GM21367 (cell line): ENCODE measurements around the gene KCTD16.

ENCODE experiments used
- ATAC-seq: cut with Tn5 transposase; IDR thresholded peaks from one replicate; pipeline ENCODE4 v1.9.1; 2021; ENCODE audit not compliant: unreplicated experiment

KCTD16 gene

DNA sequence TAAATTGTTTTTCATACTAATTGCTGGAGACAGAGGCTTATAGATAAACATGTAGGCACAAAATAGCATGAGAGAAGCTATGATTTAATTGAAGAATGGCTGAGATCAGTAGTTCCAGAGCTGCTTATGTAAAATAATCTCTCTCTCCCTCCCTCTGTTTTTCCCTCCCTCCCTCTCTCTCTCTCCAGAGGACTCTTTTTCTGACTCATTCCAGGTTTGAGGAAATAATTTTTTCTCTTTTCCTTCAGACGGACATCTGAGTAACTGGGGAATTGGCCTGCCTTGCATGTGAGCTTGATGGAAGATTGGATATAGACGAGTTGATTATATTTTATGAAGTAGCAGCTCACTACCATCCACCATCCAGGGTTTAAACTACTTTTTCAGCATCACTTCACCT lies 35.5 kb downstream of the KCTD16 start:
- ATAC-seq: no peak

DNA sequence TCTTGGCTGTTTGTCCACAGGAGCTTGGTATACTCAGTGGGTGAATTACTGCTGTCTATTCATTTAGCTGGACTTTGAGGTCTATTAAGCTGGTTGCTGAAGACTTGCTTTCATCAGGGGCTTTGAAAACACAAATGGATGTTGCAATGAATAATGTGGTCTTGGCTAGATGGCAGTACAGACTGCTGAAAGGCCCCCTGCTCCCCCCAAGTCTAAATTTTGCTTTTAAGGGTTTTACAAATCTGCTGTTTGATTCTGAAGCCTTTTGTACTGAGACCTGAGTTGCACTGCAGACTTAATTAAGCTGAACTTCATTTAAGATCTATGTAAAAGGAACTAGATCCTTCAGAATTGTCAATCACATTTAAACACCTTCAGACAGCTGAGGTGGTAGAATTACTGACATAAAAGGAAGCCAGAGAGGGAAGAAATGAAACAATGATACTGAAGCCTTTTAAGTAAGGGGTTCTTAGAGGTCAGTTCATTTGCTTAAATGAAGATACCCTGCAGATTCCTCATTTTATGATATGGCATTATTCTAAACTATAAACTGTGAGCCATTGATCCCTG lies 37.3 kb downstream of the KCTD16 start:
- no peak for ATAC-seq

DNA sequence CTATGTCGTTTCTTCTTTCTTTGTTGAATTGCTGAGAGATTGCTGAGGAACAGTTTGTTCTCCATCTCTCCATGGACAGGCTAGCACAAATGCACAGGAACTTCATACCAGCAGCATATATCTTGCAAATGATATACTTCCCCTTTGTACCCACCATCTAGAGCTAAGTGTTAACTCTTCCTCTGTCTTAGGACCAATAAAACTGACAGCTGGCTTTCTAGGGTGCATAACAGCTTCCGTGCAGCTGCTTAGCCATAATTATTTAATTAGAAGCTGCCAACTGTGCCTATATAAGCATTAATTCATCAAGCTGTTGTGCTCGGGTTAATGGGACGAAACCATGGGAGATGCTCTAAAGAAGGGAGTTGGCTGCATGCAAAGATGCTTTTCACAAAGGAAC lies 38.7 kb downstream of the KCTD16 start:
- ATAC-seq: no peak

DNA sequence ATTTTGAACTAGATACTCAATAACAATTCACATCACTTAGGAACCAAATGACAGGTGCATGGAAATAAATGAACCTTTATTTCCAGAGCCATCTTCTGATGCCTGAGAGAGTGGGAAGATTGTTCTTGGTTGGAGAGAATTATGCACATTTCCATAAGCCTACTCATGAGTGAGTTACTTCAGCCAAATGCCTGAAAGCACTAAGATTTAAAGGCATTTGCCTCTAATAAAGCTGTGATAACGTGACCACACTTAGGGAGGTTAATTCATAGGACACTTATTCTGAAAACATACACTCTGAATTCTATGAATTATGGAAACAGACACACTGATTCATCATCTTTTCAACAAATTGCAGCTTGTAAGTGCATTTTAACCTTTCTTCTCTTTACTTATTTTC lies 40.0 kb downstream of the KCTD16 start:
- no peak for ATAC-seq

DNA sequence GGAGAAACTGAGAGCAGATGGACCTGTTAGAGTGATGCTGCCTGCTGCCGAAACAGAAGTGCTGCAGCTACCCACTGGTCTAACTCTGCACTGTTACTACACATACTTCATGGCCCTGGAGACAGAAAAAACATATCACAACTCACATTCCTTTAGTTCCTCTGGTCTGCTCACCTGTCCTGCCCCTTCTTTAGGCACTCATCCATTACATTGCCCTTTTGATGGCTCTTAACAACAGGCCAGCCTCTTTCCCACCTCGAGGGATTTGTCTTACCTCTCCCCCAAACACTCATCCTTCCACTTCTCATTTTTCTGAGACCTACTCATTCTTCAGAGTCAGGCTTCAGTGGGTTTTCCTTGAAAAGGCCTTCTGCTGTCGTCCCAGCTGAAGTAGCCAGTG lies 49.2 kb downstream of the KCTD16 start:
- ATAC-seq: no peak

DNA sequence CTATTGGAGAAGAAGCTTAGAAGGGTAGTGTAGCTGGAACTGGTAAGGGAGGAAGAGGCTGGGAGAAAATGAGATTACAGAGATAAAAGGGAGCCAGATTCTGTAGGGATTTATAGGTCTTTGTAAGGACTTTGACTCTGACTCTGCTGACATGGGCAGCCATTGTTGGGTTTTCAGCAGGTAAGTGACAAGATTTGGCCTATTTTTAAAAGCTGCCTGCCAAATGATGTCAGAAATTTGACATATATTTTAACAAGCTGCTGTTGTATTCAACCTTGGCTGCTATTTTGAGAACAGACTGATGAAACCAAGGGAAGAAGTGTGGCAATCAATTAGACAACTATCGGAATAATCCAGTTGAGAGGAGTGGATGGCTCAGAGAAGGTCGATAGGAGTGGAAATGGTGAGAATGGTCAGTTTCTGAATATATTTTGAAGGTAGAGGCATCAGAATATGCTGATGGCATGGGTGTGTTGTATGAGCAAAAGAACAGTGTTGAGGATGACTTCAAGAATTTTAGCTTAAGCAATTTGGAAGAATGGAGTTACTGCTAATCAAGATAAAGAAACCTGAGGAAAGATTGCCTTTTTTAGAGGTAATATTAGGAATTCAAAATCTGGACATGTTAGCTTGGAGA lies 56.8 kb downstream of the KCTD16 start:
- no peak for ATAC-seq

DNA sequence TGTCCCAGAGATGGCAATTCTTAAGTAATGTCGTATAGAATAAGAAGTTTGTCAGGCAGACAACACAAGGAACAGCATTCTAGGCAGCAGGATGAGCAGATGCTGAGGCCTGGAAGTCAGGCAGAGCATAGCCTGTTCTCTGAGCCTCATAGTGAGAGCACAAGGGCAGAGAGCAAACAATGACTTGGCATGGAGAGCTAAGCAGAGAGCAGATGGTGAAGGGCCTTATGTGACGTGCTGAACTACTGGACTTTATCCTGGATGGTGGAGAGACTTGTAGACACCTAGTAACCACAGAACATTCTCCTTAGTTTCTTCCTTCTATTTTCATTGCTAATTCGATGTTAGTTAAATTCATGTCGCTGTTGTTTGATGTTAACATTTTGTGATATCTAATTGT lies 60.1 kb downstream of the KCTD16 start:
- no peak for ATAC-seq

DNA sequence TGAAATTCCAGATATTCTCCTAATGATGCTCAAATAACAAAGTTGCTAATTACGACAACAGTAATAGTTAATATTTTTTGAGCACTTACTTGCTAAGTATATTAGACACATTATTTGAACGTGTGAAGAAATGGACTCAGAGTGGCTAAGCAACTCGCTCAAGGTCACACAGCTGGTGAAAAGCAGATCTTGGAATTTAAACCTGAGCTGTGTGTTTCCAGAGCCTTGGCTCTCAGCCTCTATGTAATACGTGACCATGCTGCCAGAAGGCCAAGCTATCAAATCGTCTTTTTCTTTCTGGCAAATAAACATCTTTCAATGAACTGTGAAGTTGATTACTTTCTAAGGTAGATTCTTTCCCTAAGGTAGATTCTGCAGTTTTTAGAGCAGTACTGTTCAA lies 61.6 kb downstream of the KCTD16 start:
- no peak for ATAC-seq

DNA sequence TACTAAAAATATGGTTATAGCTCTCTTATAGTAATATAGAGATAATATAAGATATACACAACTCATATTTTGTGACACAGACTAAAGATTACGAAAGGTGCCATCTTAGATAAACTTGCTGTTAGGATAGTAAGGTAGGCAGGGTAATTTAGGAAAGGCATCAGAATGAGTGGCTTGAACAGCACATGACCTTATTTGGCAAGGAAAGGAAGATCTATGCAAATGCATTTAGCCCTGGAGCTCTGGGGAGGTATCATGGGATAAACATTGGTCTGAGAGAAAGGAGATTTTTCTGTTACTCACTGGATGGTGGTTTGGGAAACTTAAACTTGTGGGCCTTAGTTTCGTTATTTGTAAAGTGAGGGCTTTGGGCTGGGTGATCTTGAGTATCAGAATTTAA lies 65.8 kb downstream of the KCTD16 start:
- ATAC-seq: no peak

DNA sequence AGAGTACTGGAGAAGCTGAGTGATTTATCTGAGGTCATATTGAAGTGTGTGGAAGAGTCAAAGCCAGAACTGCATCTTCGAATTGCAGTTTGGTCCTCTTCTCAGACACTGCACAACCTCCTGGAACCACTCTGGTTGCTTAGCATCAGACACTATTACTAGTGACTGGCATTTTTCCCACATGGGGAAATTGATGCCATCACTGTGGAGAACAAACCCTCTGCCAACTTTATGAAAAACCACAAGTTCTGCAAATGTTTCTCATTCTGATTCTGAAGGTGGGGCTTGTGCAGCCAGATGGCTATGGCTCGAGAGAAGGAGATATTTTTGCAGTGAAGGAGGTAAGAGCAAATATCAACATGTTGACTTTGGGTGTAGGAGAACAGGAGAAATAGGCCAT lies 67.2 kb downstream of the KCTD16 start:
- no peak for ATAC-seq

DNA sequence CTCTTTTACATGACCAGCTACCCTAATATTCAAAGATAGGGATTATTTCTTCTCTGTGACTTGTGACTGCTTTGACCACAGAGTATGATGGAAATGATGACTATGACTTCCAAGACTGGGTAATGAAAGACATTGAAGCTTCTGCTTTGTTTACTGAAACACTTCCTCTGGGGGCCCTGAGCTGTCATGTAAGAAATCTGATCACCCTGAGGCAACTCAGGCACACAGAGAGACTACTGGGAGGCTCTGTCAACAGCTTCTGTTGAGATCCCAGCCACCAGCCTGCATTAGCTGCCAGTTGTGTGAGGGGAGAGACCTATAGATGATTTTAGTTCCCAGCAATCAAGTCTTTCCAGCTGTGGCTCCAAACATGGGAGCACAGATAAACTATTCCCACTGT lies 76.5 kb downstream of the KCTD16 start:
- no peak for ATAC-seq

DNA sequence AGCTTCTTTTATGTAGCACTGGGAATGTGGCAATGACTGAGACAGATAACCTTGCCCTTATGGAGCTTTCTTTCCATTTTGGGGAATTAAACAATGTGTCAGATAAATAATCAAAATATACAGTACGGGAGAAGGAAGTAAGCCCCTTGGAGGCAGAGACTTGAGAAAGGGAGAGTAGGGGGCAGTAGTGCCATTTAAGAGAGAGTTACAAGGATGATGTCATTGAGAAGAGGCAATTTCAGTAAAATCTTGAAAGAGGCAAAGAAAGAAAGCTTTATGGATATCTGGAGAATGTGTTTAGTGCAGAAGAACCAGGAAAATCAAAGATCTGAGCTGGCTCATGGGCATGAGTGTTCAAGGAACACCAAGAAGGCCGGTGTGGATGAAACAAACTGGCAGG lies 77.3 kb downstream of the KCTD16 start:
- no peak for ATAC-seq

DNA sequence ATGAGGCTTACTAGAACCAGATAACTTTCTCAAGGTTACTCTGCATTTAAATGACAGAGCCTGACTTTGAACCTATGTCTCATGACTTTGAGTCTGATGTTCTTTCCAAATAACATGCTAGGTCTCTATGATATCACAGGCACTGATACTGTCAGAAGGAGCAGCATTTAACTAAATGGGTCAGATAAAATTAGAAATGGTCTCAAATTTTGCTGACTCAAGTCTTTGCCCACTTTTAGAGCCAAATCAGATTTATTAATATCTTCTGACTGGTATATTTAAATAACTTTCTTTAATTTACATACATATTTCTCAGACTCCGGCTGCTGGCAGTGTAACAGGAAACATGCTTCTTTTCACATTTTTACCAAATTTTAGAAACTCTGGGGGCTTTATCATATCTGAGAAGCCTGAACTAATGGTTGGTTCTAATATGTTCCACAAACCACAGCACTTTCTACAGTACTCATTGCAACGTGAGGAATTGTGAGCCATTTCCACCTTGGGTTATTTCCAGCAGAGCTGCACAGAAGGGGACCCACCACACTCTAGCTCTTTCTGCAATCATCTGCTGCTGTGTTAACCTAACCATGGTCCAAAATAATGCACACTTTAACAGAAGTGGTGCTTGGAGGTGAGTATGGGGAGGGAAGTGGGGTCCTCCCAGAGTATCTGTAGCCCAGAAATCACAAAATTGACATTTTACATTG lies 79.2 kb downstream of the KCTD16 start:
- no peak for ATAC-seq

DNA sequence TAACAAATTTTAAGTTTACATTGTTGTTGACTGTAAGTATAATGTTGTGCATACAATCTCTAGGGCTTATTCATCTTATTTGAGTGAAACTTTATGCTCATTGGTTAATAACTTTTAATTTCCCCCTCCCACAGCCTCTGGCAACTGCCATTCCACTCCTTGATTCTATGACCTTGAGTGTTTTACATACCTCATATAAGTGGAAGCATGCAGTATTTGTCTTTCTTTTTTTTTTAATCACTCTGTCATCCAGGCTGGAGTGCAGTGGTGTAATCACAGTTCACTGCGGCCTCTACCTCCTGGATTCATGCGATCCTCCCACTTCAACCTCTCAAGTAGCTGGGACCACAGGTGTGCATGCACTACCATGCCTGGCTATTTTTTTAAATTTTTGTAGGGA lies 83.9 kb downstream of the KCTD16 start:
- no peak for ATAC-seq

DNA sequence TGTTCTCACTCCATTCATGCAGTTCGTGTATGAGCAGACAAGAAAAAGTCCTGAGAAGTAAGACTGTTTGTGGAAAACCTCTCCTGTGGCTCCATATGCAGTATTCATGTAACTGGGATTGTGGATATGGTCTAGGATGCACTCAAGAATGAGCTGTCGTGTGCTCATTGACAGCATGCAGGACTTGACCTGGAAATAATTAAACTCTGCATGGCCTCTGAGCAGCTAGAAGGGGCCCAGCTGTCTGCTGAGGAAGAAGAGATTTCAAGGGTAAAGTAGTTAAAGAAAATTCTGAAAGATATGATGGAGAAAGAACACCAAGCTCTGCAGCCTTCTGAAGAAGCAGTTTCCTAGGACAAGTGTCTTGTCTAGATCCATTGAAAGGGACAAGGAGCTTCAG lies 89.4 kb downstream of the KCTD16 start:
- ATAC-seq: no peak

DNA sequence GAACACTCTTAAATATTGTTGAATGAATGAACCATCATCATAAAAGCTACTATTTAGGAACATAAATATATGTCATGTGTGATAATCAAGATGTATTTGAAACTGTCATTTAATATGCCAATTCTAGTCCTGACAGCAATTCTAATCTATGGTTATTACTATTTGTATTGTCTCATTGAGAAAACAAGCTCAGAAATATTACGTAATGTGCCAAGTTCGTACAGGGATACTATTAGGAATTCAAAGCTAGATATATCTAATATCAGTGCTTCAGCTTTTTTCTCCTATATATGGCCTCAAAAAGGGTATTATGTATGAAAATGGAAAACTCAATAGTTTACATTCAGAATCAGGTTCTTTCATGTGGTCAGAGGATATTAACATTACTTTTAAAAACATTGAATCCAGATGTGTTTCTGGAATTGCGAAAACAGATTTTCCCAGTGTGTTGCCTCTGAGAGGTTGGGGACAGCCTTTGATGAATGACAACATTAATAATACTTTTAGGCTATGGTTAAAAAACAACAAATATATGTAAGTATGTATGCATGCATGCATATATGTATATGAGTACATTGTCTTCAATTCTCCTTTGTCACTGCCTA lies 95.1 kb downstream of the KCTD16 start:
- ATAC-seq: no peak

DNA sequence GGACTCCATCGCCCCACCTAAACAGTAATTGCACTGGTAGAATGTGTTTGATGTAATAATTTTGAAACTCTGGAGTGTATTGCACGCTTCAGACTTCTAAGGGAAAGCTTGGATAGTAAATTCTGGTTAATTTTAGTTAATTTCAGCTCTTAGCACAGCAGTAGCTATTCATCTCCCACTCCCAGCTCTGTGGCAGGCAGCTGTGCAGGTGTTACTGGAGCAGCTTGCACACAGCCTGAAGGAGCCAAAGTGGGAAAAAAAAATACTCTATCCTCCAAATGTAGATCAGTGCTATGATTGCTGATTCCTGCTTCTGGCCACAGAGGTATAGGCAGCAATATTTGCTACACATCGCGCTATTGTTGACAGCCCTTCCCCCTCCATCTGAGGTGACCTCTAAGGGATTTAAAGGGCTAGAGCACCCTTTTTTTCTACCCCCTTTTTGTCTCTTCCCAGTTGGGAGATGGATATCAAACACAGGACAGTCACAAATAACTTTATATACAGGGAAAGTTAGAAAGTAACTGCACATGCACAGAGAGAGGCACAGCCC lies 97.4 kb downstream of the KCTD16 start:
- no peak for ATAC-seq

DNA sequence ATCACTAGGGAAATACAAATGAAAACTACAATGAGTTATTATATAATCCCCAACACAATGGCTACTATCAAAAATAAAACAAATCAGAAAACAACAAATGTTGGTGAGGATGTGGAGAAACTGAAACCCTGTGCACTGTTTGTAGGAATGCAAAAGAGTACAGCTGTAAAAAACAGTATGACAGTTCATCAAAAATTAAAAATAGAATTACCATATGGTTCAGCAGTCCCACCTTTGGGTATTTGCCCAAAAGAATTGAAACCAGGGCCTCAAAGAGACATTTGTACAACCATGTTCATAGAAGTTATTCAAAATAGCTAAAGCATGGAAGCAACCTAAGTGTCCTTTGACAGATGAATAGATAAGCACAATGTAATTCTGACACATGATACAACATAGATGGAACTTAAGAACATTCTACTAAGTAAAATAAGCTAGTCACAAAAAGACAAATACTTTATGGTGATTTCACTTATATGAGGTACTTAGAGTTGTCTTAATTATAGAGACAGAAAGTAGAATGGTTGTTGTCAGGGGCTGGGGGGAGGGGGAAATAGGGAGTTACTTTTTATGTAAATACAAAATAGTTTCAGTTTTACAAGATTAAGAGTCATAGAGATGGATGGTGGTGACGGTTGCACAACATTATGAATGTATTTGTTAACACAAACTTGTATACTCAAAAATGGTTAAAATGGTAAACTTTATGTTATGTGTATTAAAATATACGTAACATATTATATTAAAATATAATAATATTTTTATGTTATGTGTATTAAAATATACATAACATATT lies 102.8 kb downstream of the KCTD16 start:
- ATAC-seq: peak; percentile 51

DNA sequence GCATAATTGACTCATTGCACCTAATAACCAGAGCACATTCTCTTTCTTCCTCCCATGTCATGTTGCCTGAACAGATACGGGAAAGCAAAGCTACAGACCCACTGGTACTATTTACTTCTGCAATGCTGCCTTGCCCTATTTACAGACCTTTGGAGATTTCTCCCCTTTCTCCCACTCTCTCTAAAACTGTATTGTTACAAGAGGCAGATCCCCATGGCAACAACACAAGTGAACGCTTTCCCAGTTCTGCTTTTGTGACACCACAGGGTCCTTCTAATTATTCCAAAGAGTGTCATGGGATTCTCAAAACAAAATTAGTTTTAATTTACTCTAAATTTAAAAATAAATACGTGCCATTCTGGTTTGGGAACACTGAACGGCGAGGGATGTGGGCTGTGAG lies 104.7 kb downstream of the KCTD16 start:
- ATAC-seq: no peak

DNA sequence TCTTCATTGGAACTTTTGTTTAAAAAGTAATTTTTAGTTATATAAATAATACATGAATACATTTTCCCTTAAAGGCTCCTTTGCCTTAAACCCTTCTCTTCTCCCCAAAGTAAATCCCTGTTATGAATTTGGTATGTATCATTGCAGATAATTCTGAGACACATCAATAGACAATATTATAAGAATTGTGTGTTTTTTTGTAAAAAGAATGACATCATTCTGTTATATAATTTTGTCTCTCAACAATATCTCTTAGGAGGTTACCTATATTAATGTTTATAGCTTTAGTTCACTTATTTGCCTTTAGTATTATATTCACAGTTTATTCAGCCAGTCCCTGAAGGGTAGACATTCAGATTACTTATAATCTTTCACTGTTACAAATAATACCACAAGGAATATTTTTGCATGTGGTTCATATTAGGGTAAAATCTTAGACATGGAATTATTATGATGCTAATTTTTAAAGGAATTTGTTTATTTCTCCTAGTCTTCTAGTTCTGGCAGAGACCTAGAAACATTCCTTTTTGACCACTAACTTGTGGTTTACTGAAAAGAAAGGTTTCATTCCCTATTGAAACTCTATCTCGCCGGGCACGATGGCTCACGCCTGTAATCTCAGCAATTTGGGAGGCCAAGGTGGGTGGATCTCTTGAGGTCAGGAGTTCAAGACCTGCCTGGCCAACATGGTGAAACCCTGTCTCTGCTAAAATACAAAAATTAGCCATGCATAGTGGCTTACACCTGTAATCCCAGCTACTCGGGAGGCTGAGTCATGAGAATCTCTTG lies 105.6 kb downstream of the KCTD16 start:
- no peak for ATAC-seq
